ENCODE data around the gene SPOCK1.

DNA sequence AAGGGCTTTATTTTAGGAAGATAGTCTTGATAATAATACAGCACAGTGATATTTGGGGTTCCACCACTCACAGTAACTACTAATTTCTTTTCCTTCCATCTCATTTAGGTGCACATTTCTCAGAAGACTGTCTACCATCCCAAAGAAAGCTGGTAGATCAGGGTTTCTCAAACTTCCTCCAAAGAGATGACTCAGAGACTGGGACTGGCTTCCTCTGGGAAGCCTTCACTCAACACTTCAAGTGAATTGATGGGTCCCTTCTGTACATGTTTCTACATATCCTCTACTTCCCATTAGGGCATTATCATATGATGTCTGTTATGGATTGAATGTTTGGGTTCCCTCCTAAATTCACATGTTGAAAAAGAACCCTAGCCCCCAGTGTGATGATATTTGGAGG, 138.5 kb downstream of the SPOCK1 start:
- TF ChIP-seq THRA (CRISPR knock-in tag; IDR thresholded peaks at IDR 0.05; ENCODE audit: borderline replicate concordance): no peak
- no peak for TF ChIP-seq ESRRA (CRISPR knock-in tag; IDR thresholded peaks at IDR 0.05; ENCODE audit: low read depth)
- no peak for TF ChIP-seq RAD21 (CRISPR knock-in tag; IDR thresholded peaks at IDR 0.05)
- TF ChIP-seq, protein P1, sequence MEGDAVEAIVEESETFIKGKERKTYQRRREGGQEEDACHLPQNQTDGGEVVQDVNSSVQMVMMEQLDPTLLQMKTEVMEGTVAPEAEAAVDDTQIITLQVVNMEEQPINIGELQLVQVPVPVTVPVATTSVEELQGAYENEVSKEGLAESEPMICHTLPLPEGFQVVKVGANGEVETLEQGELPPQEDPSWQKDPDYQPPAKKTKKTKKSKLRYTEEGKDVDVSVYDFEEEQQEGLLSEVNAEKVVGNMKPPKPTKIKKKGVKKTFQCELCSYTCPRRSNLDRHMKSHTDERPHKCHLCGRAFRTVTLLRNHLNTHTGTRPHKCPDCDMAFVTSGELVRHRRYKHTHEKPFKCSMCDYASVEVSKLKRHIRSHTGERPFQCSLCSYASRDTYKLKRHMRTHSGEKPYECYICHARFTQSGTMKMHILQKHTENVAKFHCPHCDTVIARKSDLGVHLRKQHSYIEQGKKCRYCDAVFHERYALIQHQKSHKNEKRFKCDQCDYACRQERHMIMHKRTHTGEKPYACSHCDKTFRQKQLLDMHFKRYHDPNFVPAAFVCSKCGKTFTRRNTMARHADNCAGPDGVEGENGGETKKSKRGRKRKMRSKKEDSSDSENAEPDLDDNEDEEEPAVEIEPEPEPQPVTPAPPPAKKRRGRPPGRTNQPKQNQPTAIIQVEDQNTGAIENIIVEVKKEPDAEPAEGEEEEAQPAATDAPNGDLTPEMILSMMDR (CRISPR knock-in tag; IDR thresholded peaks at IDR 0.05): no peak
- TF ChIP-seq HMGXB4 (CRISPR knock-in tag; IDR thresholded peaks at IDR 0.05; ENCODE audit: borderline replicate concordance in 1 of 2, low read depth in 1 of 2): no peak
- no peak for TF ChIP-seq FOXA1 (IDR thresholded peaks at IDR 0.05)
- TF ChIP-seq FOXA1 (CRISPR knock-in tag; IDR thresholded peaks at IDR 0.05): no peak
